ENCODE measurements around the gene STK25. TPM values are rescaled to one million over a fixed set of nuclear protein-coding genes. Genes with fewer than 3 reads are reported as not detected.
"Not testable (repeated sequence)": the region's sequence is repeated elsewhere in the genome, so short reads cannot be mapped to it uniquely, and the experiment has no call there.

The STK25 gene
- polyA plus RNA-seq, 2 of the 4 experiments (the other 2 are of a cell fraction) = 101 to 138 TPM

DNA sequence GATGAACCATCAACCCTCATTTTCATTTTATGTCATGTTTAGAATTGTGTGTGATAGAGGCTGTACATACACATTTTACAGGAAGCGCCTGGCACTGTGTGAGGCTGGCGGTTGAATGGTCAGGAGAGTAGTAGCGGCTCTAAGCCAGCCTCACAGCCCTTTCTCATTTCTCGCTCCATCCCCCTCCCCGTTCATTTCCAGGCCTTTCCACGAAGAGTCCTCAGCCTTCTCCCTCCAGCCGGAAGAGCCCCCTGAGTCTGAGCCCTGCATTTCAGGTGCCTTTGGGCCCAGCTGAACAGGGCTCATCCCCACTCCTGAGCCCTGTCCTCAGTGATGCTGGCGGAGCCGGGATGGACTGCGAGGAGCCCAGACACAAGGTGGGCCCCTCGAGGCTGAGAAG lies 51.8 kb downstream of the STK25 start (continued):
- TF ChIP-seq REST (IDR thresholded peaks at IDR 0.05) (no peak), EP300 (IDR thresholded peaks at IDR 0.05) (no peak), FOXS1 (CRISPR knock-in tag; IDR thresholded peaks at IDR 0.05) (no peak), MAZ (IDR thresholded peaks at IDR 0.05; ENCODE audit: borderline replicate concordance, low read depth, low read length) (no peak)

DNA sequence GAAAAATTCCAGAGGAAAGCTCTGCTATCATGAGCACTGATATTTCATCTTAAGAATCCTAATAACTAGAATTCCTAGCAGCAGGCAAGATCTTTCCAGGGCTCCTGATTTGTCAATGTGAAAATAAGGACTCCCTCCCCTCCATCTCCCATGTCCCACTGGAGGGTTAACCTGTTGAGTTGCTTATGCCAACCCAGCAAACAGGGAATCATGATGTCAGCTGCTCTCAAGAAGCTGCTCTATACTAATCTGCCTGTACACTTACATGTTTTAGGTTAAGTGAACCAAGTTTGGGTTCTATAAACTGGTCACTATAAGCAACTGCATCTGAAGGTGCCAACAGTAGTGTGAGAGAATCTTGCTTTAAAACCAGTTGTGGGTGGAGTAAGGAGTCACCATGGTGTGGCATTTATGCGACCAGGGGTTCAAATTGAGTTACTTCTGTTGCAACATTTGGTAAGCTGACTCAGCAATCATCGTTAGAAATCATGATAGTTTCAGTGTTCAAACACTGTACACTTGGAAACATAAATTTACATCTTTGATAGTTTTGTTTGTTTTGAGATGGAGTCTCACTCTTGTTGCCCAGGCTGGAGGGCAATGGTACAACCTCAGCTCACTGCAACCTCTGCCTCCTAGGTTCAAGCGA lies 53.4 kb downstream of the STK25 start:
- Histone ChIP-seq H3K4me3 (no peak overlapping the region), H3K4me1 (no peaks in the 10 kb centered on the region), H3K4me2 (no peak overlapping the region), H3K27ac (no peak overlapping the region), H3K9me3 (no peaks in the 10 kb centered on the region)
- no peak for FAIRE-seq
- ChIA-PET POLR2A (no interaction called here), CTCF (interaction anchor here (0.6 kb wide), 1 partner anchor 30 kb away, joined by 3 read pairs; no protein-coding TSS in a partner anchor)
- TF ChIP-seq CEBPB (IDR thresholded peaks at IDR 0.05) = no peak
- TF ChIP-seq MAFK (IDR thresholded peaks at IDR 0.05; ENCODE audit: partially characterized antibody) = peak; percentile 93
- no peak for TF ChIP-seq REST (IDR thresholded peaks at IDR 0.05)
- no peak for TF ChIP-seq HOXA7 (CRISPR knock-in tag; IDR thresholded peaks at IDR 0.05)
- TF ChIP-seq ESRRA (IDR thresholded peaks at IDR 0.05; ENCODE audit: borderline replicate concordance, low read length) = no peak
- TF ChIP-seq NFE2L2 (conservative IDR thresholded peaks at IDR 0.05; ENCODE audit: low read length) = no peak
- TF ChIP-seq CBX2 (IDR thresholded peaks at IDR 0.05; ENCODE audit: borderline replicate concordance, low read depth) = no peak
- ATAC-seq = no peak; a peak in 1 of 6 replicates
- DNase-seq (ENCODE audit: low read depth in 1 of 2, low spot score in 1 of 2) = no peak
- 69% methylated on average over 3 of the region's 3 CpGs for WGBS (ENCODE audit: missing lambda C conversion rate)

GRCh38 chr2:241453919-241454318 lies 54.5 kb downstream of the STK25 start:
- DNase-seq (ENCODE audit: low read depth in 1 of 2, low spot score in 1 of 2); H3K27ac ChIP-seq; H3K4me2 ChIP-seq; FAIRE-seq; POLR2A ChIA-PET; H3K9me3 ChIP-seq; H3K4me3 ChIP-seq; CTCF ChIA-PET; ATAC-seq; H3K4me1 ChIP-seq: not testable (repeated sequence)
- 92% methylated on average over 9 of the region's 9 CpGs for whole genome bisulfite sequencing (ENCODE audit: missing lambda C conversion rate)

- no peak overlapping the region for H3K4me2 ChIP-seq
- FAIRE-seq (no peak), ATAC-seq (no peak), DNase-seq (ENCODE audit: low read depth in 1 of 2, low spot score in 1 of 2) (no peak)
- CTCF ChIA-PET = interaction anchor here (1.4 kb wide), 1 partner anchor 19 kb away, joined by 3 read pairs; no protein-coding TSS in a partner anchor
- no peak overlapping the region for H3K4me3 ChIP-seq
- 87% methylated on average over 10 of the region's 10 CpGs for WGBS (ENCODE audit: missing lambda C conversion rate)
- no peaks in the 10 kb centered on the region for H3K9me3 ChIP-seq
- POLR2A ChIA-PET = no interaction called here
- no peaks in the 10 kb centered on the region for H3K4me1 ChIP-seq
- no peak overlapping the region for H3K27ac ChIP-seq
- no peak for TF ChIP-seq NR3C1 (IDR thresholded peaks at IDR 0.05)
- no peak for TF ChIP-seq ZC3H11A (IDR thresholded peaks at IDR 0.05)
- no peak for TF ChIP-seq RAD21 (conservative IDR thresholded peaks at IDR 0.05 in 1 of 2, IDR thresholded peaks at IDR 0.05 in 1 of 2)
- no peak for TF ChIP-seq GATA3 (IDR thresholded peaks at IDR 0.05; ENCODE audit: borderline replicate concordance)
- no peak for TF ChIP-seq REST (IDR thresholded peaks at IDR 0.05)
- no peak for TF ChIP-seq RCOR1 (IDR thresholded peaks at IDR 0.05; ENCODE audit: low read depth, low read length)
- TF ChIP-seq EP300 (IDR thresholded peaks at IDR 0.05) = no peak
- TF ChIP-seq, protein P1, sequence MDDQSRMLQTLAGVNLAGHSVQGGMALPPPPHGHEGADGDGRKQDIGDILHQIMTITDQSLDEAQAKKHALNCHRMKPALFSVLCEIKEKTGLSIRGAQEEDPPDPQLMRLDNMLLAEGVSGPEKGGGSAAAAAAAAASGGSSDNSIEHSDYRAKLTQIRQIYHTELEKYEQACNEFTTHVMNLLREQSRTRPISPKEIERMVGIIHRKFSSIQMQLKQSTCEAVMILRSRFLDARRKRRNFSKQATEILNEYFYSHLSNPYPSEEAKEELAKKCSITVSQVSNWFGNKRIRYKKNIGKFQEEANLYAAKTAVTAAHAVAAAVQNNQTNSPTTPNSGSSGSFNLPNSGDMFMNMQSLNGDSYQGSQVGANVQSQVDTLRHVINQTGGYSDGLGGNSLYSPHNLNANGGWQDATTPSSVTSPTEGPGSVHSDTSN (IDR thresholded peaks at IDR 0.05) = no peak
Measured at GRCh38 chr2:241451840-241452506, 56.4 kb downstream of the STK25 start.

Data from A549 (cell line).